Activated CD4-positive, CD25-positive, alpha-beta regulatory T cell (primary cell): Measurements from ENCODE around the gene CRIM1.
A peak's percentile ranks its signal among the peaks of the same experiment; 100 is the strongest.
"Not testable (repeated sequence)": the region's sequence is repeated elsewhere in the genome, so short reads cannot be mapped to it uniquely, and the experiment has no call there.

Experiments
- DNase-seq, 4 experiments: peaks; one replicate each; lab custom pipeline; 2025; lab: John Stamatoyannopoulos, UW

CRIM1 gene

GRCh38 chr2:36351736-36352349, 3.7 kb upstream of the CRIM1 start:
- DNase-seq, result no peak

- no peak for DNase-seq
These were observed 2.9 kb upstream of the CRIM1 start for GRCh38 chr2:36352701-36353100.

- no peak for DNase-seq
These were observed 797 bp upstream of the CRIM1 start for GRCh38 chr2:36354811-36355150.

- DNase-seq, result no peak
These were observed 316 bp downstream of the CRIM1 start for GRCh38 chr2:36355890-36356297.

GRCh38 chr2:36356298-36356989, 866 bp downstream of the CRIM1 start:
- DNase-seq, result peak in 1 of 4 experiments; percentile 10

- no peak for DNase-seq
These were observed 1.6 kb downstream of the CRIM1 start for GRCh38 chr2:36356990-36357846.

GRCh38 chr2:36357847-36358659, 2.5 kb downstream of the CRIM1 start:
- DNase-seq, result no peak

- no peak for DNase-seq
These were observed 3.5 kb downstream of the CRIM1 start for GRCh38 chr2:36359067-36359466.

- no peak for DNase-seq
These were observed 4.5 kb downstream of the CRIM1 start for GRCh38 chr2:36360063-36360462.

- DNase-seq, result no peak
These were observed 5.3 kb downstream of the CRIM1 start for GRCh38 chr2:36360834-36361233.

GRCh38 chr2:36361396-36361795, 5.8 kb downstream of the CRIM1 start:
- DNase-seq, result no peak

GRCh38 chr2:36362291-36362690, 6.7 kb downstream of the CRIM1 start:
- no peak for DNase-seq

GRCh38 chr2:36363085-36363484, 7.5 kb downstream of the CRIM1 start:
- not testable (repeated sequence) for DNase-seq

- DNase-seq, result no peak
These were observed 11.0 kb downstream of the CRIM1 start for GRCh38 chr2:36366491-36367120.

GRCh38 chr2:36367486-36367885, 11.9 kb downstream of the CRIM1 start:
- DNase-seq, result no peak

- DNase-seq, result no peak
These were observed 12.3 kb downstream of the CRIM1 start for GRCh38 chr2:36367895-36368353.

GRCh38 chr2:36368438-36368837, 12.9 kb downstream of the CRIM1 start:
- no peak for DNase-seq

GRCh38 chr2:36369163-36369562, 13.6 kb downstream of the CRIM1 start:
- DNase-seq, result no peak

GRCh38 chr2:36369716-36370115, 14.1 kb downstream of the CRIM1 start:
- DNase-seq, result no peak

GRCh38 chr2:36370281-36370680, 14.7 kb downstream of the CRIM1 start:
- no peak for DNase-seq

GRCh38 chr2:36371070-36371874, 15.7 kb downstream of the CRIM1 start:
- no peak for DNase-seq
